Measurements from ENCODE around the gene RPS2. TPM values are rescaled to one million over a fixed set of nuclear protein-coding genes. Genes with fewer than 3 reads are reported as not detected.

Gene RPS2
- total RNA-seq, 2 experiments from 2014 or later = 4,851 to 4,954 TPM

DNA sequence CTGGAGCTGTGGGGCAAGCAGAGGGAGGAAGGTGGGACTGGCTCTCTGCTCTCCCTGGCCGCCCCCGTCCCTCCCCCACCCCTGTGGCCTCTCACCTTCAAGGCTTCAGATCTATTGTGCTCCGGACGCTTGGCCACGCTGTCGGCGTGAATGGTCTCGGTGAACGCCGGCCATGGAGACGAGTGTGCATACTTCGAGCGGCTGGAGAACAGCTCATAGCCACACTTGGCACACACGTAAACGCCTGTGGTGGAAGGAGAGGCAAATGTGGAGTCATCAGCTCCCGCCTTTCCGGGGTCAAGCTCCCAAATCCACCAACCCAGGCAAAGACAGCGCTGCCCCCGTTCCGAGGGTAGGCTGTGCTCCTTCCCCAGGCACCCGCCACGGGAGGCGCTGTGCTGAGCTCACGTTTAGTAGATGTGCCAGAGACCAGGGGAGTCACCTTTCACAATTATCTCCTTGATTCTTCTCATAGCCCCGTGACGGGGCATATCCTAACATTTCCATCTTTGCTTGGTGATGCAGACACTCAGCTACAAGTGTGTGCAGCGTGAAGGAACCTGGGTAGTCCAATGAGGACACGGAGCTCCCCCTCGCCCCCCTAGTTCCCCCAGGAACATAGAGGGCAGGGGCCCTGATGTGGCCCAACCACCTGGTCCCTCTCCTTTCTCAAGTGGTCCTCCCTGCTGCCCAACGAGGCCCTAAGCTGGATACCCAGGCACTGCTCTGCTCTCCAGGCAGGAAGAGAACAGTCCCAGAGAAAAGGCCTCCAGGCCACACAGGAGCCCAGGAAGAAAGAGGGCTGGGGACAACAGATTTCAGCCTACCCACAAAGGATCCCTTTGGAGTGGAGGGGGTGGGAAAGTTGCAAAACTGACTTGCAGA, 23.2 kb downstream of the RPS2 start:
- ChIA-PET CTCF (interaction anchor here (1.1 to 2.7 kb wide), 3 partner anchors 13 to 78 kb away, joined by 3 to 12 read pairs (median 8); partner anchors contain the start of gene TBL3), POLR2A (interaction anchor here (1.0 to 1.4 kb wide), 3 partner anchors 23 to 159 kb away, joined by 3 read pairs; partner anchors contain the start of genes NUBP2, RPS2 and SPSB3)

DNA sequence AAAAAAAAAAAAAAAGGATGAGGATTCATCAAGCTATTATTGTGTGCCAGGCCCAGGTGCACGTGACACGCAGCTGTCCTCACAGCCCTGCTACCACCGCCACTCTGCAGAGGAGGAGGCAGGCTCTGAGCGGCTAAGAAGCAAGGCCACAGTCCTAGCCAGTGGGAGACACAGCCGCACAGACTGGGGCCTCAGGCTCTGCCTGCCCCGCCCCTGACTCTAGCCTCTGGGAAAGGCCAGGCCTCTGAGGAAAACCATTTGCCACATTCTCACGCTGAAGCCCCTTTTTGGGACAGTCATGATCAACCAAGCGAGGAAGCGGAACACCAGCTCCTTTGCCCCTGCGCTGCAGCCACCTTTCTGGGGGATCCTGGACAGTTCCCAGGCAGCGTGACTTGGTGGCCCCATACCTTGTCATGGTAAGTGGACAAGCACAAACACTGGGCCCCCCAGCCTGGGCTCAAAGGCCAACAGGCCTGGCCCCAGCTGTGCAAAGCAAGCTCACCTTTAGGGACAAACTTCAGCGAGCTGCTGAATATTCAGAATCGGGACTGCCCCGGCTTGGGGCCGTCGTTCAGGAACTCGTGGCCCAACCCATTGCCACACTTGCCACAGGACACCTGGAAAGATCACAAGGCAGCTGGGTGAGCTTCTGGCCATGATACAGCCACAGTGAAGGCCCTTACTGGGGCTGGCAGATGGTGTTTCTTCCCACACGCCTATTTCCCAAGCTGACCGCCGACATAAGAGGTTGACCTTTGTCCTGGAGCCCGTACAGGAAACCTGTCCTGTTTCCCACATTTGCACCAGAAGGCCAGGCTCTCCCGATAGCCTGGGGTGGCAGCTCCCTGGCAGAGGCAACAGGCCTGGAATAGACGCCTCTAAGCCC, 24.1 kb downstream of the RPS2 start:
- CTCF ChIA-PET = interaction anchor here (0.6 to 2.7 kb wide), 6 partner anchors 11 to 375 kb away, joined by 3 to 12 read pairs (median 4); partner anchors contain the start of gene TBL3
- POLR2A ChIA-PET = interaction anchor here (0.8 to 1.2 kb wide), 3 partner anchors 19 to 158 kb away, joined by 3 read pairs; partner anchors contain the start of genes NUBP2, RPS2 and SPSB3

DNA sequence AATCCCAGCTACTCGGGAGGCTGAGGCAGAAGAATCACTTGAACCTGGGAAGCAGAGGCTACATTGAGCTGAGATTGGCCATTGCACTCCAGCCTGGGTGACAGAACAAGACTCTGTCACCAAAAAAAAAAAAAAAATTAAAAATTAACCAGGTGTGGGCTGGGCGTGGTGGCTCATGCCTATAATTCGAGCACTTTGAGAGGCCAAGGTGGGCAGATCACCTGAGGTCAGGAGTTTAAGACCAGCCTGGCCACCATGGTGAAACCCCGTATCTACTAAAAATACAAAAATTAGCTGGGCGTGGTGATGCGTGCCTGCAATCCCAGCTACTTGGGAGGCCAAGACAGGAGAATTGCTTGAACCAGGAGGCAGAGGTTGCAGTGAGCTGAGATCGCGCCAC, 24.8 kb downstream of the RPS2 start:
- ChIA-PET POLR2A (interaction anchor here (0.7 to 0.8 kb wide), 2 partner anchors 20 to 67 kb away, joined by 3 read pairs; no protein-coding TSS in a partner anchor), CTCF (interaction anchor here (0.6 to 2.7 kb wide), 4 partner anchors 11 to 376 kb away, joined by 3 to 12 read pairs (median 4); no protein-coding TSS in a partner anchor)

DNA sequence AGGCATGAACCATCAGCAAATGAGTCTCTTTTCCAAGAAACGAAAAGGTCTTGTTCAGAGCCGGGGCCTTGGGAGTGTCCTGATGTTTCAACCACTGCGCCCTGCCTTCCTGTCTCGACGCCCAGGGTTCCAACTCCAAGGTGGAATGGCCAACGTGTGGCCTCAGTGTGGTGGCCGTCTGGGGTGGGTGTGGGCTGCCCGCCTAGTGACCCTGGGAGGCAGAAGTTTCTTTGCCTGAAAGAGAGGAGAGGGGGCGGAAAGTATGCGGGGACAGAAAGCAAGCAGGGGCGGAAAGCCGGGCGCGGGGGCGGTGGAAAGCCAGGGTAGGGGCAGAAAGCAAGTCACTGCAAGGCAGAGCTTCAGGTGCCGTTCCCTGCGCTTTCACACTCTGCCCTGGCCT, 25.7 kb downstream of the RPS2 start:
- ChIA-PET POLR2A (no interaction called here), CTCF (interaction anchor here (1.0 to 2.7 kb wide), 3 partner anchors 10 to 12 kb away, joined by 3 to 12 read pairs (median 5); no protein-coding TSS in a partner anchor)

DNA sequence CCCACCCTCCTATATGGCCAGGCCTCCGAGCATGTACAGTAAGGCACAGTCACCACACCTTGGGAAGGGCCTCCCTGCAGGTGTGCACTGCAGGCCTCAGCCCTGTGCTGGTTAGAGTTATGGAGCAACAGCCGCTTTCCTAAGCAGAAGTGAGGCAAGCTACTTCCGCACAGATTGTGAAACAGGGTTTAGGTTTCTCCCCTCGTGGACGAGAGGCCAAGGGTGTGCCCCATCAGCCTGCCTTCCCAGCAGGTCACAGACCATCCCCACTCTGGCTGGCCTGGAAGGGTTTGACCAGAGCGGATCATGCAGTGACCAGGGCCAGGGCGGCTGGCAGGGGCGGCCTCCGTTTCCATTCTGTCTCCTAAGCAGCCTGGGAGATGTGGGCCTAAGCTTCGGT, 26.3 kb downstream of the RPS2 start:
- CTCF ChIA-PET = interaction anchor here (1.0 kb wide), 1 partner anchor 9 kb away, joined by 5 read pairs; no protein-coding TSS in a partner anchor
- POLR2A ChIA-PET = no interaction called here

DNA sequence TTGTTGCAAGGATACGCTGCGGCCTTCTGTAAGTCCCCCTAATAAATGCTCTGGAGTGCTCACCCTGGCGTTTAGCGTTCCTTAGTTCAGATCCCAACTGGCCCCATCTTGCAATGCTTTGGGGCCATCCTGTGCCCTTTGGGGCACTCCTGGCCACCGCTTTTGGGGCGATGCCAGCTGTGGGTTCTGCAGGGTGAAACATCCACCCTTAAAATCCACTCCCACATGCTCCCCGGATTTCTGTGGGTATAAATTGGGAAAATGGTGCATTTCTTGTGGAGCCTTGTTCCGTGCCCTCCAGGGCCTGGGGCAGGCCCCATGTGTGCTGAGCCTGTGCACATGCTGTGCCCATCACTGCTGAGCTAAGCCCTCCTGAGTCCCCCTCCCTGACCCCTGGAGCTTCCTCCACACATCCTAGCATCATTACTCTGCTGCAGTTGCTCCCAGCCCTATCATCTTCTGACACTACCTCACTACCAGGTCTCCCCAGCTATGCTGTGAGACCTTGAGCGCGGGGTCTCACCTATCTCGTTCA, 27.6 kb downstream of the RPS2 start:
- ChIA-PET CTCF (no interaction called here), POLR2A (no interaction called here)

DNA sequence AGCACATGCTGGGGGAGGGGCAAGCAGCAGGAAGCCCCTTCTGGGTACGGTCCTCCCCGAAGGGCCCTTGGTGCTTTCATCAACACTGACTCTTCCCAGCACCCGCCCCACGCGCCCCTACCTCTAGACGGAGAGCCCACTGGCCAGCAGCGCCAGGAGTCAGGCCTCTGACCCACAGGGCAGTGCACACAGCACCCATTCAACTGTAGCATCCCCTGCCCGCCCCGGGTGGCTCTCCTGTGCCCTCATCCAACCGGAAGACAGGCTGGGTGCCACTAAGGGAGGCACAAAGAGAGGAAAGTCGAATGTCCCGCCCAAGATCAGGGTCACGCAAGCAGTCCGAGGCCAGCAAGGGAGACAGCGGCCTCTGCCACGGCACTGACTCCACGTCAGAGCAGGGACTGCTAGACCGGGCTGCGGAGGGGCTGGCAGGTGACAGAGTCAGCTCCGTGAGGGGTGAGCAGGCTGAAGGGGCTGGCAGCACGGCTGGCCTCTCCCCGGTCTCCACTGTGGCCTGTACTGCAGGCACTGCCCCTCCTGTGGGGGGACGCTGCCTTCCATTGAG, 31.4 kb downstream of the RPS2 start:
- POLR2A ChIA-PET = no interaction called here
- CTCF ChIA-PET = no interaction called here

DNA sequence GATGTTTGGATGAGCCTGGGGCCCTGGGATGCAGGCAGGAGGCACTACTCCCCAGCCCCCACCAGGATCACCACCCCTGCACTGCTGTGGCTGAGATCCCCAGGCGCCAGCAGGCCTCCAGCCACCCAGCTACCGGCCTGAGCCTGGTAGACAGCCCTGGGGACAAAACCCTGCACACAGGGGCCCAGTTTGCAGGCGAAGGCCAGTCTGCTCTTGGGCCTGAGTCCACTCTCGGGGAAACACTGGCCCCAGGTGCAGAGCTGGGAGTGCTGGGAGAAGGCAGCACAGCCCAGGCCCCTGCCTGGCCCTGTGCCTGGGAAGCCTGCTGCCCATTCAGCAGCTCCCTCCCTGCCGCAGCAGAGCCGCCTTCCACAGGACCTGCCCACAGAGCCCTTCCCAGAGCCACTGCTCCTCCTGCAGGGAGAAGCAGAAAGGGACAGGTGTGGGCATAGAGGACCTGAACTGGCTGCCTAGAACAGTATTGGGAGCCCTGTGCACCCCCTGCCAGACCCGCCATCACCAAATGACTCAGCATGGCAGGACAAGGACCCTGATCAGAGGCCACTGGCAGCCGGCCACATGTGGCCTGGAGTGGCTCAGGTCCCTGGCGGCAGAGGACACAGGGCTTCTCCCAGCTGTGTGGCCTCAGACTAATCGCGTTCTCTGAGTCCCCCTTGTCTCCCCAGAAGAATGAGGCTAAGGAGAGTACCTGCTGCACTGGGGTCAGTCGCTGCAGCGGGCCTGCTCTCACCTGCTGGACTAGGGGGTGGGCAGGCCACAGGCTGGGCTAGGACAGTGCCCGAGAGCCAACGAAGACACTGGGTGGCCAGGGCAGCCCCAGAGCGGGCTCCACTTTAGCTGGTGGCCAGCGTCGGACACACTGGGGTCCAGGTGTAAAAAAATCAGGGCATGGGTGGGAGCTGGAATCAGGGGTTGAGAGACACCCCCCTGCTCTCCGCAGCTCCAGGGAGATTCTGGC, 32.3 kb downstream of the RPS2 start:
- POLR2A ChIA-PET = no interaction called here
- CTCF ChIA-PET = interaction anchor here (0.6 kb wide), 1 partner anchor 69 kb away, joined by 3 read pairs; no protein-coding TSS in a partner anchor

DNA sequence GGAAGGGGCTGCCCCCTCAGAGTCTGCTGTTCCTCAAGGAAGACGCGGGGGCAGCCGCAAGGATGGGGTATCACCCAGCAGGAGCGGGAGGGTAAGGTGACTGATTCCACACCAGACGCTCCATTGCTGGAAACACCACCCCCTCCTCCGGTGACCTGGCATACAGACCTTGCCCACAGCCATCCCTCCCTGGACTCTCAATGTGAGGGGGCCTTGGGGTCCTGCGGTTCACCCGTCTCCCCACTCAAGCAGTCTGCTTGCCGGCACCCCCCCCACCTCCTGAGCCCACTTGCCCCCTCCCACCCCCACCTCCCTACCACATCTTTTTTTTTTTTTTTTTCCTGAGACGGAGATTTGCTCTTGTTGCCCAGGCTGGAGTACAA, 34.3 kb downstream of the RPS2 start:
- POLR2A ChIA-PET = no interaction called here
- CTCF ChIA-PET = interaction anchor here (0.7 to 2.5 kb wide), 3 partner anchors 21 to 75 kb away, joined by 3 to 13 read pairs (median 3); no protein-coding TSS in a partner anchor

DNA sequence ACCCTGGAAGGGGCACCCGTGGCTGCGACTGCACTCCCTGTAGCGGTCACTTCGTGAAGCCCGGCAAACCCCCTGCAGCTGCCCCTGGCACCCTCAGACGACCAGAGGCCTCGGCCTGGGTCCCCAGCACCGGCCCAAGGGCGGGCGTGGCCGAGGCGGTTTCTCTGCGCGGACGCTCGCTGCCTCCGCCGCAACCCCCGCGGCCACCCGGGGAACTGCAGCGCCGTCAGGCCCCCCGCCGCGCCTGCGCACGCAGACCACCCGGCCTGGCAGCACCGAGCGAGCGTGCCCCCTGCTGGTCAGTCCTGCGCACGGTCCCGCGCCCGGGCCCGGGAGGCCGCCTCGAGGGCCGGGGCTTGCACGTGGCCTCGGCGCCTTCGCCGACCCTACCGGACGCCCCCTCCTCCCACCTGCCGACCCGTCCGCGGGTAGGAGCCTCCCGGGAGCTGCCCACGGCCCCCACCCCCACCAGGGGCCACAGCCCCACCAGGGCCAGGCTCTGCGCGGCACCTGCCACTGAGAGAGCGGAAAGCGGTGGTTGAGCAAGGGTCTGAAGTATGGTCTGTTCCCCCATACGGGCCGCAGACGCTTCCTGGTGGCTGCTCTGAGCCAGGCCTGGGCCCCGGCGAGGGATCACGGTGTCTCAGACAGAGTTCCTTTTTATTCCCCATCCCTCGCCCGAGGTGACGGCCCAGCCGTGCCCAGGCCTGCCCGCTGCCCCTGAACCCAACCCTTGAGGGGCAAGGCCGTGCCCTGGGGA, 34.9 kb downstream of the RPS2 start:
- ChIA-PET POLR2A (interaction anchor here (0.9 kb wide), 1 partner anchor 148 kb away, joined by 3 read pairs; the partner anchor contains the start of genes NUBP2 and SPSB3), CTCF (interaction anchor here (0.6 to 2.5 kb wide), 14 partner anchors 9 to 540 kb away, joined by 3 to 13 read pairs (median 4); partner anchors contain the start of genes FAHD1, HAGH and RPS2)

DNA sequence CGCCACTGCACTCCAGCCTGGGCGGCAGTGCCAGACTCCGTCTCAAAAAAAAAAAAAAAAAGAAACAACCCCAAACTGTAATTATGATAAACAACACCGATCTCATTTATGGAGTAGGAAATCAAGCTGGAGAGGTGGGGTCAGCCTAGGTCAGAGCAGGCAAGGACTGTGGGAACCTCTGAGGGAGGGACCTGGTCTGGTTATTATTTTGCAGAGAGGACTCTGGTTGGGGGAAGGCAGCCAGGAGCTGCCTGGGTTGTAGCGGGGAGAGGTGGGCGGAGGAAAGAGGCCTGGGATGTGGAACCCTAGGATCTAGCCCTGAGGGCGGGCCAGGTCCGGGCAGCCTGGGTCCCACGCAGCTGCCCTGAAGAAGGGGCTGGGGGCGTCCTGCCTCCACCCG, 35.5 kb downstream of the RPS2 start:
- ChIA-PET CTCF (interaction anchor here (0.6 to 2.5 kb wide), 15 partner anchors 9 to 573 kb away, joined by 3 to 13 read pairs (median 4); partner anchors contain the start of genes FAHD1, HAGH and RPS2), POLR2A (interaction anchor here (0.9 to 1.5 kb wide), 2 partner anchors 14 to 147 kb away, joined by 3 to 4 read pairs; partner anchors contain the start of genes MSRB1, NUBP2 and SPSB3)

DNA sequence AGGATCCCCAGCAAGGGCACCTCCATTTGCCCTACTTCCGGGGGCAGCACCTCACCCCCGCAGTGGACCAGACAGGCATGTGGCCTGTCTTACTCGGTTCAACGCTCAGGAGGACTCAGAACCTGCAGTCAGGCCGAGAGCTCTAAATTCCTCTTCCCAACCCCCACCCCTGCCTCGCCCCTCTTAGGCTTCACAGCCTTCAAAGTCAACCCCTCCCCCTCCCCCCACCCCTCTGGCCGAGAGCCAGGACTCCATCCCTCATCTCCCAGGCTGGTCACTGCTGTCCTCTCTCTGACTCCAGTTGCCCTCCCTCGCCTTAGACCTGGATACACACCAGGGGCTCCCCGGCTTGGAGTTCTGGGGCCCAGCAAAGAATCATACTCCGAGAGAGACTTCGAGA, 38.4 kb downstream of the RPS2 start:
- ChIA-PET CTCF (no interaction called here), POLR2A (no interaction called here)

DNA sequence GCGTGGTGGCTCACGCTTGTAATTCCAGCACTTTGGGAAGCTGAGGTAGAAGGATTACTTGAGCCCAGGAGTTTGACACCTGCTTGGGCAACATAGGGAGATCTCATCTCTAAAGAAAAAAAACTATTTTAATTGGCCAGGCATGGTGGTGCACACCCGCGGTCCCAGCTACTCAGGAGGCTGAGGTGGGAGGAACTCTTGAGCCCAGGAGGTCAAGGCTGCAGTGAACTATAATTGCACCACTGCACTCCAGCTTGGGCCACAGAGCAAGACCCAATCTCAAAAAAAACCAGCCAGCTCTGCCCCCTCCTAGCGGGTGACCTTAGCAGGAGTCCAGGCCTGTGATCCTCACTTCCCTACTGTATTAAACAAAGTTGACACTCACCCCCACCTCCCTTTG, 40.5 kb downstream of the RPS2 start:
- POLR2A ChIA-PET = no interaction called here
- CTCF ChIA-PET = interaction anchor here (1.1 to 1.2 kb wide), 2 partner anchors 10 to 61 kb away, joined by 3 to 5 read pairs; no protein-coding TSS in a partner anchor

DNA sequence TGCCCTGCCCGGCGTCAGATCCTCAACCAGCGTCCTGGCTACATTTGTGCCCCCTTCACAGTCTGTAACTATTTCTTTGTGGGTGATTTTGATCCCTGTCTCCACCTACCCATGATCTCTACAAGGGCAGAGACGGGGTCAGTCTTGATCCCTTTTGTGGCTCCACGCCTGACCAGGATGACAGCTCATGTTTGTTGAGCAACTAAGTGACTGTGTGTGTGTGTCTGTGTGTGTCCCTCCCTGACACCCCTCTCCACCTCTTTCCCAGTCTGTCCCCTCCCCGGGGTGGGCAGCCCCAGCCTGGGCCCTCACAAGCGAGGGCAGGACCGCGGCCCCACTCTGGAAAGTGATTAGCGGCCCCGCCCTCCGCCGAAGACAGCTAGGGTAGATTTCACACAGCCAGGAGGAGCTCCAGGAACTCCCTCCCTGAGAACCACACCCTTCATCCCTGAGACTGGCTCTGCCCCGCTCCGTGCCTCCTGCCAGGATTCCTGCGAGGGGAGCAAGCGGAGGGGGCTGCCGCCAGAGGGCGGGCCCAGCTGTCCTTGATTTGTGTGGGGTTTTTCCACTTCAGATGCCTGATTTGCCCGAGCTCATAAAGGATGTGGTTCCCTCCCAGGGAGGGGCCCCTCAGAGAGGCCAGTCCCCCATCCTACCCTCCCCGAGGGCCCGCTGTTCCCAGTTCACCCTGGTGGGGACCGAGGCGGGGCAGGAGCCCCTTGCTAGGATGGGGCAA, 41.2 kb downstream of the RPS2 start:
- ChIA-PET CTCF (interaction anchor here (0.6 to 1.2 kb wide), 2 partner anchors 9 to 72 kb away, joined by 4 to 5 read pairs; no protein-coding TSS in a partner anchor), POLR2A (no interaction called here)

DNA sequence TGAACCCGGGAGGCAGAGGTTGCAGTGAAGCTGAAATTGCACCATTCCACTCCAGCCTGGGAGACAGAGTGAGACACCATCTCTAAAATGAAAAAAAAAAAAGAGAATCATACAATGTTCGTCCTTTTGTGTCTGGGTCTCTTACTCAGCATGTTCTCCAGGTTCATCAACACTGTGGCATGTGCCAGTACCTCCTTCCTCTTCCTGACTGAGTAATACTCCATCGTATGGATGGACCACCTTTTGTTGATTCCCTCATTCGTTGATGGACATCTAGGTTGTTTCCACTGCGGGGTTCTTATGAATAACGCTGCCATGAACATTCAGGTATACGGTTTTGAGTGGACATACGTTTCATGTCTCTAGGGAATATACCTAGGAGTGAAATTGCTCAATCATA, 42.3 kb downstream of the RPS2 start:
- ChIA-PET POLR2A (no interaction called here), CTCF (no interaction called here)

DNA sequence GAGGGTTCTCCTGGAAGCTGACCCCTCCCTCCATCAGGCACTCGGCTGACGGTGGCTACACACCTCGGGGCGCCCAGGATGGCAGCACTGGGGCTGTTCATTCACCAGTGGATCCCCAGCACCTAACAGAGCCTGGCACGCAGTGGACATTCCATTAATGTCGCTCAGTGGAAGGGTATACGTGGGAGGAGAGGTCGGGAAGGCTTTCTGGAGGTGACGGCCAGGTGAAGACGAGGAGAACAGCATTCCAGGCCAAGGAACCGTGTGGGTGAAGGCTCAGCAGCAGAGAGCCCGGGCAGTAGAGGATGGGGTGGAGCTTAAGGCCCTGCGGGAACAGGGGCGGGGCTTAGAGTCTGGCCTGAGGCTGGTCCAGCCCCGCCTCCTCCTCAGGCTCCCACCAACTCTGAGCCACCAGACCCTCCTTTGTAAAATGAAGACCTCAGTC, 43.9 kb downstream of the RPS2 start:
- POLR2A ChIA-PET = no interaction called here
- CTCF ChIA-PET = no interaction called here

All from activated CD8-positive, alpha-beta memory T cell treated with anti-CD3 and anti-CD28 coated beads for 36 hours (primary cell).